OCI-M1 (cell line): ENCODE data around the gene CGB7.
A peak's percentile ranks its signal among the peaks of the same experiment; 100 is the strongest.
"Not testable (repeated sequence)": the region's sequence is repeated elsewhere in the genome, so short reads cannot be mapped to it uniquely, and the experiment has no call there.

ENCODE experiments used
- DNase-seq: peaks from one replicate; lab custom pipeline; 2025; lab: John Stamatoyannopoulos, UW

CGB7 gene

DNA sequence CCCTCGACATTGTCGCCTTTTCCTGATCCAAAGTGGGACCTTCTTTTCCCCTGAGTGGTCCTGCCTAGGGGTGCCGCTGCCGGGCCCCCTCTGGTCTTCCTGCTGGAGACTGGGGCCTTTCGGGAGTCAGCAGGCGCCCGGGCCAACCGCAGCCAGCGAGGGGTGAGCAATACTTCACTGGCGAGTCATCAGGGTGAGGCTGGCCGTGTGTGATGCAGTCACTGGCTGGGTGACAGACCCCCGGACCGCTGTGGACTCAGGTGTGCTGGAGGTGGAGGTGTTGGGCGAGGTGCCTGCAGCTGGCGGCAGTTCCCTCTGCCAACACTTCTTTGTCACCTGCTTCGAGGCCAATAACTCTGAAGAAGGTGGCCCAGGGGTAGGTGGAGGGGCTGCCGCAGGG is 15.4 kb downstream of the CGB7 start:
- no peak for DNase-seq

DNA sequence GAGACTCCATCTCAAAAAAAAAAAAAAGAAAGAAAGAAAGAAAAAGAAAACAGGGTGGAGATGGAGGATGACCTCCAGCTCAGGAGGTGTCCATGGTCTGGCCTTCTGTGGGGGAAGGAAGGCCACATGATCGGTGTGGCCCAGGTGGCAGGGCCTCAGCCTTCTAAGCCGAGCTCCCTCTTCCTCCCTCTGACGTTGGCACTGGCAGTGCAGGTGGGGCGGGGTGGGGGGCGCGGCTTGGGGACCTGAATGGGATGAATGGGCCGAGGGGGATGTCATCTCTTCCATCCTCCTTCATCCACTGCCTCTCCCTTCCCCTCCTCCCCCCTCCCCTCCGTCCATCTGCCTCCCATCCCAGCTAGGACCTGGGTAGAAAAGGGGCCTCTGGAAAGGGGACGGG is 17.8 kb downstream of the CGB7 start:
- not testable (repeated sequence) for DNase-seq

- not testable (repeated sequence) for DNase-seq
These were observed 18.8 kb downstream of the CGB7 start for GRCh38 chr19:49038557-49039276.

DNA sequence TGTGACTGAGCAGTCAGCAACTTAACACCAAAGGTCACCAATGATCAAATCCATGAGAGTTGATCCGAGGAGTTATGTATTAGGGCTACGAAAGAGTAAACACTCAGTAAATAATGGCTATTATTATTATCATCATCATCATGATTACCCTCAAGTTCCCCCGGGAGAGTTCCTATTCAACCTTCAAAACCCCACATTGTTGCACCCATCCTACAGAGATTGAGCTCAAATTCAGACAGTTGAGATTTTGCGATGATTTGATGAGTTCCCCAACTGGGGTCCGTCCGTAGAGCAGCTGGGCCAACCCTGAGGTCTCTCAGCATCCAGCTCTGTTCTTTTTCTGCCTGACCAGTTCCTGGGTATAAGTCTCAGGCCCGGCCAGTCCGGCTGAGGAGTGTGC is 19.4 kb downstream of the CGB7 start:
- not testable (repeated sequence) for DNase-seq

GRCh38 chr19:49036815-49037214 is 20.7 kb downstream of the CGB7 start, which contains the start of gene CGB1:
Gene CGB1, minus strand, starts transcription at chr19:49036895. Its CDS starts 184 bp downstream, at chr19:49036711.
- peak; percentile 82 for DNase-seq

DNA sequence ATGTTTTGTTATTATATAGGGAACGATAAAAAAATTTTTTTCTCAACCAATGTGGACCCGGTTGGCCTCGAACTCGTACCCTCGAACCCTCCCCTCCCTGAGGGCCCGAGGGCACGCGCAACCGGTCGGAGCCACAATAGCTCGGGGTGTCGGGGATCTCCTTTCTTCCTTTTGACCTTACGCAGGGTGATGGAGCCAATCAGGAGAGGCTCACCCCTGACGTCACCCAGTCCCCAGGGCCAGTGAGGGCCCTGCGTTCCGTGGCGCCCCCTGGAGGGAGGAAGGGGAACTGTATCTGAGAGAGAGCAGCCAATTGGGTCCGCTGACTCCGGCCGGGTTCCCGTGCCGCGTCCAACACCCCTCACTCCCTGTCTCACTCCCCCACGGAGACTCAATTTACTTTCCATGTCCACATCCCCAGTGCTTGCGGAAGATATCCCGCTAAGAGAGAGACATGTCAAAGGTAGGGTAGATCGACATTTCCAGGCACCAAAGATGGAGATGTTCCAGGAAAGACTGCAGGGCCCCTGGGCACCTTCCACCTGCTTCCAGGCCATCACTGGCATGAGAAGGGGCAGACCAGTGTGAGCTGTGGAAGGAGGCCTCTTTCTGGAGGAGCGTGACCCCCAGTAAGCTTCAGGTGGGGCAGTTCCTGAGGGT is 25.8 kb downstream of the CGB7 start, which contains the start of gene CGB2:
TSS of gene CGB2 (plus strand) at position 249 of the 660 bp plus-strand sequence. CDS start at position 455, 206 bp downstream.
- DNase-seq: peak; percentile 88

DNA sequence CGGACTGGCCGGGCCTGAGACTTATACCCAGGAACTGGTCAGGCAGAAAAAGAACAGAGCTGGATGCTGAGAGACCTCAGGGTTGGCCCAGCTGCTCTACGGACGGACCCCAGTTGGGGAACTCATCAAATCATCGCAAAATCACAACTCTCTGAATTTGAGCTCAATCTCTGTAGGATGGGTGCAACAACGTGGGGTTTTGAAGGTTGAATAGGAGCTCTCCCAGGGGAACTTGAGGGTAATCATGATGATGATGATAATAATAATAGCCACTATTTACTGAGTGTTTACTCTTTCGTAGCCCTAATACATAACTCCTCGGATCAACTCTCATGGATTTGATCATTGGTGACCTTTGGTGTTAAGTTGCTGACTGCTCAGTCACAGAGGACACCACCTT is 27.2 kb downstream of the CGB7 start:
- not testable (repeated sequence) for DNase-seq

DNA sequence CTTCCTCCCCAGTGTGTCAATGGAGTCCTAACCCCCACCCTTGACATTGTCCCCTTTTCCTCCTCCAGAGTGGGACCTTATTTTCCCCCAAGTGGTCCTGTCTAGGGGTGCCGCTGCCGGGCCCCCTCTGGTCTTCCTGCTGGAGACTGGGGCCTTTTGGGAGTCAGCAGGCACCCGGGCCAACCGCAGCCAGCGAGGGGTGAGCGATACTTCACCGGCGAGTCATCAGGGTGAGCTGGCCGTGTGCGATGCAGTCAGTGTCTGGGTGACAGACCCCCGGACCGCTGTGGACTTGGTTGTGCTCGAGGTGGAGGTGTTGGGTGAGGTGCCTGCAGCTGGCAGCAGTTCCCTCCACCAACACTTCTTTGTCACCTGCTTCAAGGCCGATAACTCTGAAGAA is 27.8 kb downstream of the CGB7 start:
- not testable (repeated sequence) for DNase-seq

DNA sequence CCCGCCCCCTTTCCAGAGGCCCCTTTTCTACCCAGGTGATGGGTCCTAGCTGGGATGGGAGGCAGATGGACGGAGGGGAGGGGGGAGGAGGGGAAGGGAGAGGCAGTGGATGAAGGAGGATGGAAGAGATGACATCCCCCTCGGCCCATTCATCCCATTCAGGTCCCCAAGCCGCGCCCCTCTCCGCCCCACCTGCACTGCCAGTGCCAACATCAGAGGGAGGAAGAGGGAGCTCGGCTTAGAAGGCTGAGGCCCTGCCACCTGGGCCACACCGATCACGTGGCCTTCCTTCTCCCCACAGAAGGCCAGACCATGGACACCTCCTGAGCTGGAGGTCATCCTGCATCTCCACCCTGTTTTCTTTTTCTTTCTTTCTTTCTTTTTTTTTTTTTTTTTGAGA is 28.9 kb downstream of the CGB7 start:
- not testable (repeated sequence) for DNase-seq

DNA sequence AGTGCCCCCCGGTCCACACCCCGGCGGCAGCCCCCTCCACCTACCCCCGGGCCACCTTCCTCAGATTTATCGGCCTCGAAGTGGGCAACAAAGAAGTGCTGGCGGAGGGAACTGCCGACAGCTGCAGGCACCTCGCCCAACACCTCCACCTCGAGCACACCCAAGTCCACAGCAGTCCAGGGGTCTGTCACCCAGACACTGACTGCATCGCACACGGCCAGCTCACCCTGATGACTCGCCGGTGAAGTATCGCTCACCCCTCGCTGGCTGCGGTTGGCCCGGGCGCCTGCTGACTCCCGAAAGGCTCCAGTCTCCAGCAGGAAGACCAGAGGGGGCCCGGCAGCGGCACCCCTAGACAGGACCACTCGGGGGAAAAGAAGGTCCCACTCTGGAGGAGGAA is 31.9 kb downstream of the CGB7 start:
- not testable (repeated sequence) for DNase-seq

DNA sequence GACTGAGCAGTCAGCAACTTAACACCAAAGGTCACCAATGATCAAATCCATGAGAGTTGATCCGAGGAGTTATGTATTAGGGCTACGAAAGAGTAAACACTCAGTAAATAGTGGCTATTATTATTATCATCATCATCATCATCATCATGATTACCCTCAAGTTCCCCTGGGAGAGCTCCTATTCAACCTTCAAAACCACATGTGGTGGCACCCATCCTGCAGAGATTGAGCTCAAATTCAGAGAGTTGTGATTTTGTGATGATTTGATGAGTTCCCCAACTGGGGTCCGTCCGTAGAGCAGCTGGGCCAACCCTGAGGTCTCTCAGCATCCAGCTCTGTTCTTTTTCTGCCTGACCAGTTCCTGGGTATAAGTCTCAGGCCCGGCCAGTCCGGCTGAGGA is 32.5 kb downstream of the CGB7 start:
- not testable (repeated sequence) for DNase-seq

DNA sequence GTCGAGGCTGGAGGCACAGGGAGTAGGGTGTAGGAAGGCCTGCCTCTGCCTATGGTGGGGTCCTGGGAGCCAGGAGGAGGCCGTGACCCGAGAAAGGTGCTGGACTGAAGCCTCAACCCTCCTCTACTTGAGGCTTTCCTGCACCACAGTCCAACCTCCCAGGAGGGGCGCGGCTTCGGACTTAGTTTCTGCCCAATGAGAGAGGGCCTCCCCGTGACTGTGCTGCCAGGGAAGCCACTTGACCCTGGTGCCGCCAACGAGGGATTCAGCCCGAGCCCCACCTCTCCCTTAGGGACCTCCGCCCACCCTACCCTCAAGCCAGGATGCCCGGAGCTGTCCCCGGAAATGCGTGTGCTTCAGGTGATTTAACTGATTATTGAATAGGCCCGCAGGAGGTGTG is 33.3 kb downstream of the CGB7 start, which contains the start of gene CGB3:
TSS of gene CGB3 (minus strand) at position 101 of the 400 bp plus-strand sequence. CDS start 362 bp downstream, outside the sequence.
- DNase-seq: not testable (repeated sequence)

DNA sequence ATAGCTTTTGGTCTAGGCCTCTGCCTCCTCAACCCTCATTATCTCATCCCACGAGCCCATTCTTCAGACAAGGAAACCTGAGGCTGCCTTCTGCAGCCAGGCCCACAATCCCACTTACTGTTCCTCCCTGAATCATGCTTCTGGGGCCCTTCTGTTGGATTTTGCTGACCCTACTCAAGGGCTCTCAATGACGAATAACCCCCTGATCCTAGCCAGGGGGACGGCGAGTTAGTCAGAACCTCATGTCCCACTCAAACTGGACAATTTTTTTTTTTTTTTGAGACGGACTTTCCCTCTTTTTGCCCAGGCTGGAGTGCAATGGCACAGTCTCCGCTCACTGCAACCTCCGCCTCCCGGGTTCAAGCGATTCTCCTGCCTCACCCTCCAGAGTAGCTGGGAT is 35.4 kb downstream of the CGB7 start:
- DNase-seq: no peak

- peak; percentile 75 for DNase-seq
These were observed 36.3 kb downstream of the CGB7 start for GRCh38 chr19:49020931-49021895.

GRCh38 chr19:49020342-49020741 is 37.2 kb downstream of the CGB7 start:
- no peak for DNase-seq

DNA sequence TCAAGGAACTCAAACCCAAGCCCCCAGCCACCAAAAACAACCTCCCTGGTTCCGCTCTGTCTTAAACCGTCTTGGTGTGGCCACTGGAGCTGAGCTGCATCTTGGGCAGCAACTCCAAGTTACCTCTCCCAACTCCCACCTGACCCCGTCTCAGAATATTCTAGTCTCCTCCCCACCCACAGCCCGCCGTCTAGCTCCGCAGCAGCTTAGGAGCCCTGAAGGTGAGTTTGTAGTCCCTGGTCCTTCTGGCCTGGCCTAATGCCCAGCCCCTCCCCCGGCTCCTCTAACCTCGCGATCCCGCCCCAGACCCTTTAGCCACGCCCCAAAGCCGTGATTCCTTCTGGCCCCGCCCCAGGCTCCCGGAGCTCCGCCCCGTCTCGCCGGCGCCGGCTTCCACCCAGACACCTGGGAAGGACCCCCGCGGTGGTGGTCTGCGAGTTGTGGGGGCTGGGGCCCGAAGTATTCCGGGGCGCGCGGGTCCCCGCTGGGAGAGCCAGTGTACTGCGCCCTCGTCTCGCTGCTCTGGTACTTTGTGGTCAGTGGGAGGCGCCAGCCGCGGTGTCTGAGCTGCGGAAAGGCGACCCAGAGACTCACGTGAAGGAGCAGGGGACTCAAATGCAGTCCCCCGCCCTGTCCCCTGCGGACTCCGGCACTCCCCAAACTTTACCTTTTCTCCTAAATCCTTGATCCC is 38.2 kb downstream of the CGB7 start:
- DNase-seq: peak; percentile 72

- peak; percentile 65 for DNase-seq
These were observed 38.9 kb downstream of the CGB7 start for GRCh38 chr19:49018388-49019241.

DNA sequence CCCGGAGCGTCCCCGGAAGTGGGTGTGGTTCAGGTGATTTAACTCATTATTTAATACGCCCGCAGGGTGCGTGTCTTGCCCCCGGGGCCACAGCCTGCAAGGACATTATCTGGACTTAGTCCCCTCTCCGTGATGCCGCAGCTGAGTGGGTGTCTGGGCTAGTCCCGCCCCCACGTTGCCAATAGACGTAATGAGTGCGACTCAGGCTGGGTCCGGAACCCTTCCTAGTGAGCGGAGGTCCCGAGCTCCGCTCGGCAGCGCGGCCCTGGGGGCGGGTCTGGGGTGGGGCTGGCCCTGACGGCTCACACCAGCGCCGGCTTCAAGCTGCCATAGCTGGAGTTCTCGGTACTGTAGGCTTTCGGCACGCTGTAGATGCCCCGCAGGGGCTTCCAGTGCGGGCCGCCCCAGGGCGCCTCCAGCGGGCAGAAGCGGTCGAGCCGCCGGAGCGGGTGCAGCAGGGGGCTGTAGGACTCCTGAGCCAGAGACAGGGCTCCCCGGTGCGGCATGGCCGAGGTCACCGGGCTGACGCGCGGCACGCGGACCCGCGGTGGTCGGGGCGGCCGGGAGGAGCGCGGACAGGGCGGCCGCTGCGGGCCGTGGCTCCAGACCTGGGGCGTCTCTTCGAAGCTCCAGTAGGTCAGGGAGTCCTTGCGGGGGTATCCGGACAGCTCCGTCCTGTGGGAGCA is 39.7 kb downstream of the CGB7 start:
- peak; percentile 84 for DNase-seq

DNA sequence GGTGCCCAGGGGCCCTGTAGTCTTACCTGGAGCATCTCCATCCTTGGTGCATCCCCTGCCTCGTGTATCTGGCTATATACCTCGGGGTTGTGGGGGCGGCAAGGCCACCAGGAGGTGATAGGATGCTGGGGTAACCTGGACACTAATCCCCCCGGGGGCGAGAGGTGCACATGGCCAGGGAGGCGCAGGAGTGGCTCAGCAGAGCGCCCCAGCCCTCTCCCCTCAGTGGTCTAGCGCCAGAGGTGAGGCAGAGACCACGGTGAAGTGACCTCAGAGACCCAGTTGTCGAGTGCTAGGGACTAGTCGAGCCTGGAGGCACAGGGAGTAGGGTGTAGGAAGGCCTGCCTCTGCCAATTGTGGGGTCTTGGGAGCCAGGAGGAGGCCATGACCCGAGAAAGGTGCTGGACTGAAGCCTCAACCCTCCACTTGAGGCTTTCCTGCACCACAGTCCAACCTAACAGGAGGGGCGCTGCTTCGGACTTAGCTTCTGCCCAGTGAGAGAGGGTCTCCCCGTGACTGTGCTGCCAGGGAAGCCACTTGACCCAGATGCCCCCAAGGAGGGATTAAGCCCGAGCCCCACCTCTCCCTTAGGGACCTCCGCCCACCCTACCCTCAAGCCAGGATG is 40.4 kb downstream of the CGB7 start, which contains the start of gene LHB:
TSS of gene LHB (minus strand) at position 51 of the 625 bp plus-strand sequence. CDS start at position 41, 10 bp downstream.
- no peak for DNase-seq
